Activated T-helper 1 cell treated with anti-CD3 and anti-CD28 coated beads, Interleukin-12 subunit alpha, Interleukin-12 subunit beta, Interleukin-2, Interleukin-4 antibody, amounts not matched to agents 30 ng/mL and 10 ng/mL and 1 ng/mL, durations not matched to agents 14 hours and 24 hours and 36 hours (primary cell): ENCODE data around the gene CSRNP3. TPM values are rescaled to one million over a fixed set of nuclear protein-coding genes. Genes with fewer than 3 reads are reported as not detected.

Source experiments
- DNase-seq: peaks from one replicate; pipeline ENCODE4 v3.0.0; 2021; ENCODE audit warnings: low spot score
- H3K27ac Mint-ChIP-seq: one replicate; pipeline ENCODE4 v1.8.0; 2021; ENCODE audit warnings: mild to moderate bottlenecking, mixed read lengths
- H3K27me3 Mint-ChIP-seq: one replicate; pipeline ENCODE4 v1.8.0; 2022; ENCODE audit warnings: mild to moderate bottlenecking, moderate library complexity, mixed read lengths; ENCODE audit not compliant: insufficient read depth
- H3K36me3 Mint-ChIP-seq: one replicate; pipeline ENCODE4 v1.8.0; 2021; ENCODE audit warnings: low read depth, mixed read lengths
- H3K4me1 Mint-ChIP-seq: one replicate; pipeline ENCODE4 v1.8.0; 2021; ENCODE audit warnings: low read depth, mixed read lengths
- H3K4me3 Mint-ChIP-seq: one replicate; pipeline ENCODE4 v1.8.0; 2021; ENCODE audit warnings: mild to moderate bottlenecking, moderate library complexity, mixed read lengths
- H3K9me3 Mint-ChIP-seq: one replicate; pipeline ENCODE4 v1.8.0; 2021; ENCODE audit warnings: mixed read lengths
- intact Hi-C: fragments of 100-400 bp; cut with micrococcal nuclease; formaldehyde crosslinking; loops from one replicate; pipeline ENCODE4 v1.15.1; 2024
- total RNA-seq: library from RNA; stranded (reverse); gene quantifications from 2 replicates; pipeline ENCODE4 v1.2.3, GENCODE V29; 2022

CSRNP3 gene
- total RNA-seq, 1 donor from 2014 or later = not detected

GRCh38 chr2:165528691-165529090, 59.2 kb downstream of the CSRNP3 start:
- H3K27ac Mint-ChIP-seq = no peak overlapping the region
- H3K4me3 Mint-ChIP-seq = no peak overlapping the region
- no peak for DNase-seq
- H3K9me3 Mint-ChIP-seq = no peaks in the 10 kb centered on the region
- H3K4me1 Mint-ChIP-seq = no peaks in the 10 kb centered on the region
- intact Hi-C loops = no loop called here
- no peaks in the 10 kb centered on the region for H3K36me3 Mint-ChIP-seq
- no peaks in the 10 kb centered on the region for H3K27me3 Mint-ChIP-seq

GRCh38 chr2:165529130-165529529, 59.6 kb downstream of the CSRNP3 start:
- no peaks in the 10 kb centered on the region for H3K9me3 Mint-ChIP-seq
- H3K4me3 Mint-ChIP-seq = no peak overlapping the region
- no peak for DNase-seq
- no peaks in the 10 kb centered on the region for H3K36me3 Mint-ChIP-seq
- no peaks in the 10 kb centered on the region for H3K4me1 Mint-ChIP-seq
- H3K27me3 Mint-ChIP-seq = no peaks in the 10 kb centered on the region
- no peak overlapping the region for H3K27ac Mint-ChIP-seq
- intact Hi-C loops = no loop called here

GRCh38 chr2:165533331-165533730, 63.8 kb downstream of the CSRNP3 start:
- Mint-ChIP-seq H3K27me3 (no peaks in the 10 kb centered on the region), H3K36me3 (no peaks in the 10 kb centered on the region), H3K27ac (no peak overlapping the region), H3K4me1 (no peaks in the 10 kb centered on the region), H3K4me3 (no peak overlapping the region), H3K9me3 (no peaks in the 10 kb centered on the region)
- intact Hi-C loops = no loop called here
- DNase-seq = no peak

- H3K9me3 Mint-ChIP-seq = no peaks in the 10 kb centered on the region
- intact Hi-C loops = no loop called here
- no peak overlapping the region for H3K27ac Mint-ChIP-seq
- H3K4me3 Mint-ChIP-seq = no peak overlapping the region
- no peaks in the 10 kb centered on the region for H3K36me3 Mint-ChIP-seq
- DNase-seq = no peak
- H3K4me1 Mint-ChIP-seq = no peaks in the 10 kb centered on the region
- no peaks in the 10 kb centered on the region for H3K27me3 Mint-ChIP-seq
These were observed 66.0 kb downstream of the CSRNP3 start for GRCh38 chr2:165535471-165535870.

- Mint-ChIP-seq H3K4me1 (no peaks in the 10 kb centered on the region), H3K9me3 (no peaks in the 10 kb centered on the region), H3K27ac (no peak overlapping the region), H3K4me3 (no peak overlapping the region), H3K27me3 (no peaks in the 10 kb centered on the region), H3K36me3 (no peaks in the 10 kb centered on the region)
- no peak for DNase-seq
- intact Hi-C loops = no loop called here
These were observed 67.5 kb downstream of the CSRNP3 start for GRCh38 chr2:165536851-165537499.

GRCh38 chr2:165539985-165540384, 70.5 kb downstream of the CSRNP3 start:
- H3K9me3 Mint-ChIP-seq = no peaks in the 10 kb centered on the region
- H3K27ac Mint-ChIP-seq = no peak overlapping the region
- no peaks in the 10 kb centered on the region for H3K27me3 Mint-ChIP-seq
- no peaks in the 10 kb centered on the region for H3K4me1 Mint-ChIP-seq
- intact Hi-C loops = no loop called here
- H3K4me3 Mint-ChIP-seq = no peak overlapping the region
- H3K36me3 Mint-ChIP-seq = no peaks in the 10 kb centered on the region
- no peak for DNase-seq

- Mint-ChIP-seq H3K36me3 (no peaks in the 10 kb centered on the region), H3K9me3 (no peaks in the 10 kb centered on the region), H3K4me3 (no peak overlapping the region), H3K4me1 (no peaks in the 10 kb centered on the region), H3K27me3 (no peaks in the 10 kb centered on the region), H3K27ac (no peak overlapping the region)
- DNase-seq = no peak
- intact Hi-C loops = no loop called here
These were observed 75.4 kb downstream of the CSRNP3 start for GRCh38 chr2:165544897-165545296.

- Mint-ChIP-seq H3K36me3 (no peaks in the 10 kb centered on the region), H3K27ac (no peak overlapping the region), H3K4me1 (no peaks in the 10 kb centered on the region), H3K9me3 (no peaks in the 10 kb centered on the region), H3K4me3 (no peak overlapping the region), H3K27me3 (no peaks in the 10 kb centered on the region)
- intact Hi-C loops = no loop called here
- no peak for DNase-seq
These were observed 78.4 kb downstream of the CSRNP3 start for GRCh38 chr2:165547900-165548299.

GRCh38 chr2:165549619-165550018, 80.1 kb downstream of the CSRNP3 start:
- H3K36me3 Mint-ChIP-seq = no peaks in the 10 kb centered on the region
- H3K27ac Mint-ChIP-seq = no peak overlapping the region
- H3K27me3 Mint-ChIP-seq = no peaks in the 10 kb centered on the region
- DNase-seq = no peak
- no peaks in the 10 kb centered on the region for H3K4me1 Mint-ChIP-seq
- no peak overlapping the region for H3K4me3 Mint-ChIP-seq
- no peaks in the 10 kb centered on the region for H3K9me3 Mint-ChIP-seq
- intact Hi-C loops = no loop called here

- Mint-ChIP-seq H3K36me3 (no peaks in the 10 kb centered on the region), H3K27me3 (no peaks in the 10 kb centered on the region), H3K4me1 (no peaks in the 10 kb centered on the region), H3K4me3 (no peak overlapping the region), H3K27ac (no peak overlapping the region), H3K9me3 (no peaks in the 10 kb centered on the region)
- no peak for DNase-seq
- intact Hi-C loops = no loop called here
These were observed 89.3 kb downstream of the CSRNP3 start for GRCh38 chr2:165558832-165559231.

GRCh38 chr2:165560377-165560988, 91.0 kb downstream of the CSRNP3 start:
- DNase-seq = no peak
- Mint-ChIP-seq H3K27ac (no peak overlapping the region), H3K4me3 (no peak overlapping the region), H3K4me1 (no peaks in the 10 kb centered on the region), H3K36me3 (no peaks in the 10 kb centered on the region), H3K9me3 (no peaks in the 10 kb centered on the region), H3K27me3 (no peaks in the 10 kb centered on the region)
- intact Hi-C loops = no loop called here

- no peaks in the 10 kb centered on the region for H3K27me3 Mint-ChIP-seq
- no peaks in the 10 kb centered on the region for H3K9me3 Mint-ChIP-seq
- no peaks in the 10 kb centered on the region for H3K4me1 Mint-ChIP-seq
- no peak overlapping the region for H3K4me3 Mint-ChIP-seq
- no peak overlapping the region for H3K27ac Mint-ChIP-seq
- DNase-seq = no peak
- intact Hi-C loops = no loop called here
- H3K36me3 Mint-ChIP-seq = no peaks in the 10 kb centered on the region
These were observed 92.0 kb downstream of the CSRNP3 start for GRCh38 chr2:165561516-165561915.

GRCh38 chr2:165562233-165562632, 92.7 kb downstream of the CSRNP3 start:
- intact Hi-C loops = no loop called here
- no peaks in the 10 kb centered on the region for H3K27me3 Mint-ChIP-seq
- no peak overlapping the region for H3K27ac Mint-ChIP-seq
- no peak overlapping the region for H3K4me3 Mint-ChIP-seq
- DNase-seq = no peak
- no peaks in the 10 kb centered on the region for H3K9me3 Mint-ChIP-seq
- H3K4me1 Mint-ChIP-seq = no peaks in the 10 kb centered on the region
- H3K36me3 Mint-ChIP-seq = no peaks in the 10 kb centered on the region
